Measurements from ENCODE around the gene KIF14.
"Not testable (repeated sequence)": the region's sequence is repeated elsewhere in the genome, so short reads cannot be mapped to it uniquely, and the experiment has no call there.

Gene KIF14

DNA sequence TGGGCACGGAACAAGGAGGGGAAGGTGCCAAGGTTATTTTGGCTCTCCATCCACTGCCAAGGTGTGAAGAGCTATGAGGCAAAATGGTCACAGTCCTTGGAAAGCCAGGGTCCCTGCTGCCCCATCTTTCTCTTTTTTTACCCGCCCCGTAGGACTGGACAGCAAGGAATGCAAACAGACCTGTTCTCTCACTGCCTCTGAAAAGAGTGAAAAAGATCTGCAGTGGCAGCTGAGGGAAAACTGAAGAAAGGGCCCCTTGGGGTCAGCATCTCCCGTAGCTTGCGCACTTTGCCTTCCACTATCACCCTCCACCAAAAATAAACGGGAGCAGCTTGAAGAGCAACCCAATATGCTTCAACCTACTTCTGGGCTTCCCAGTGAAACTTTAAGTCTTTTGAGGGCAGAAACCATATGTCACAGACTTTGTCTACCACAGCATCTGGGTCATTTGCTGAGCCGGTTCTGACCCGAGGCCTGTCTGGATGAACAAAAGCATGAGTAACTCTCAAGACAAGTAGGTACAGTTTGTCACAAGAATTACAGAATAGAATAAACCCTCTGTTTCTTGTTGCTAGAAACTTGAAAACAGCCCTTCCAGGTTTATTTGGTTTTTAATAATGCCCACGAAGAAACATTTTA is 9.4 kb upstream of the KIF14 start:
- no peak for DNase-seq

DNA sequence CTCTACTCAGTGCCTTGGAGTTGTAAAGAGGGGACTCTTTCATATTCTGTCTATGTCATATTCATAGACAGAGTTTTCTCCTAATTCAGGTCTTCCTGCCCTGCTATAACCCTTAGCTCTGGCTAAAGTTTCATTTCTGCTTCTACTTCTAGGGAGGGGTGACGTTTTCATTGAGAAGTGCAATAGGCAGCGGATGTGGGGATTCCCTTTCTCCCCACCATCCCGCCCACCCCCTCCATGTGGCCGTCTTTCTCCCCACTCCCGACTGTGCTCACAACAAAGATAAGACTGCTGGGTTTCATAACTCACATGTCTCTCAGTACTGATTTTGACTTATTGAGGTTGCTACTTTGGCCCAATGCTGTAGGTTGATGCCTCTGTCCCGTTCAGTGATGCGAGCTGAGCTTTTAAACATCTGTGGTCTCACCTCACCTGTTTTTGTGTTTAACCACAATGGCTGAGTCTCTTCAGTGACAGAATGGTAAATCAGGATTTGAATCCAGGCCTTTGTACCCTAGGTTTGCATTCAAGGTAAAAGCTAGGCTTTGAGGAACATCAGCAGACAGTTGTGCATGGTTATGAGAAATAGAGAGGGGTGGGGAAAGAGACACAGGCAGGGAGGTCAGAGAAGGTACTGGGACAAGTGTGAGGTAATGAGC is 7.8 kb upstream of the KIF14 start:
- no peak for DNase-seq

- no peak for DNase-seq
Measured at GRCh38 chr1:200627575-200628222, 7.1 kb upstream of the KIF14 start.

DNA sequence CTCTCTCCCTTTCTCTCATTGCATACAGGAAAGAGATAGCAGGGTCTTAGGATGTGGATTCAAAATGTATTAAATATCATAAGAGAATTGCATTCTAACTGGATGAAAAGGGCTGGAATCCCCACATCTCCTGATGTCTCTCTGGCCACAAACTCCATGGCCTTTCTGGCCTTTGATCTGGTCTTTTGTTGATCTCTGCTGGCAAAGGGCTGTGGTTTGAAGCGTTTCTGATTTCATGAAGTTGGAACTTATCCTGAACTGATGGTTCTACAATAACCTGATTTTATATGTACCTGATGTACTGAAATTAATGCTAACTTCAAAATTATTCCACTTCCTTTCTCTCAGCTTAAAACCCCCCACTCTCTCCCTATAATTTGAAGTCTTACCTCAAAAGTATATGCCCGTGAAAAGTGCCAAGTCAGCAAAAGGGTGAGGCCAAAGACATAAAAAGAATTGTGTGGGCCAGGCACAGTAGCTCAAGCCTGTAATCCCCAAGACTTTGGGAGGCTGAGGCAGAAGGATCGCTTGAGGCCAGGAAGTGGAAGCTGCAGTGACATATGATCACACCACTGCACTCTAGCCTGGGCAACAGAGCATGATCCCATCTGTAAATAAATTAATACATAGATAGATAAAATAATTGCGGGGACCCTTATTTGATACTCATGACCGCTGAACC is 6.4 kb upstream of the KIF14 start:
- DNase-seq: no peak

DNA sequence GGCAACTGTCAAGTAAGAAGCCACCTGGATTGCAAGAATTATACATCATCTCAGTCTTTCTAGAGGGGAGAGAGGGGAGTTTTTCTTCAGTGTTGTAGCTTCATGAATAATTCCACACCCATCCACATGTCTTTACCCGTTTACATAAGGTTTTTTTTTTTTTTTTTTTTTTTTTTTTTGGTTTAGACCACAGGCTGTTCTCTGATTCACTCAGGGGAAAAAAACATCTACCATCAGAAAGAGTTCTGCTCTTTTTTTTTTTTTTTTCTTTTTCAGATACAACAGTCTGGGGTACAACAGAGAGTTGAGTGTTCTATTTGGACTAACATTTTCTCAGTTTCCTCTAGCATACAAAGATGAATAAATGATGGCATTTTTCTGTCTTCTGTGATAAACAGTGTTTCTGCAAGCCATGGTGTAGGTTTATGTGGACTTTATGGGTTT is 4.9 kb upstream of the KIF14 start:
- DNase-seq: no peak

GRCh38 chr1:200624679-200625335 is 4.3 kb upstream of the KIF14 start:
- no peak for DNase-seq

- no peak for DNase-seq
Measured at GRCh38 chr1:200619894-200620272, 668 bp downstream of the KIF14 start.

DNA sequence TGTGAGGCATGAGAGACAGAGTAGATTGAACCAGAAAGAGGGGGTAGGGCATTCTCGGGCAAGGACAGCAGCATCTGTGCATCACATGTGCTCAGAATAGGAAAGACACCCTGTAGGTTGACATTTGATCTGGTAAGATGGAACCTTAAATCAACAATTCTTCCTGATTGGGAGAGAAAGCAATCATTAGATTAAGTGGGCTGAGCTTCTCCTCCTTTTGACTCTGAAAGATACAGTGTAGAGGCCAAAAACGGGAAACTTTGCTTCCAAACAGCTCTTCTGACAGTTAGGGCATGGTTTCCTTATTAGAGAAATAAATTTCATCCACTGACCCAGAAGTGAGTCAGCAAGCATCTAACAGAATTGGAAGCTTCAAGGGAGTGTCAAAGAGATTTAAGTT is 9.7 kb downstream of the KIF14 start:
- no peak for DNase-seq

GRCh38 chr1:200602632-200603031 is 17.9 kb downstream of the KIF14 start:
- DNase-seq: no peak

- no peak for DNase-seq
Measured at GRCh38 chr1:200590001-200590400, 30.6 kb downstream of the KIF14 start.

DNA sequence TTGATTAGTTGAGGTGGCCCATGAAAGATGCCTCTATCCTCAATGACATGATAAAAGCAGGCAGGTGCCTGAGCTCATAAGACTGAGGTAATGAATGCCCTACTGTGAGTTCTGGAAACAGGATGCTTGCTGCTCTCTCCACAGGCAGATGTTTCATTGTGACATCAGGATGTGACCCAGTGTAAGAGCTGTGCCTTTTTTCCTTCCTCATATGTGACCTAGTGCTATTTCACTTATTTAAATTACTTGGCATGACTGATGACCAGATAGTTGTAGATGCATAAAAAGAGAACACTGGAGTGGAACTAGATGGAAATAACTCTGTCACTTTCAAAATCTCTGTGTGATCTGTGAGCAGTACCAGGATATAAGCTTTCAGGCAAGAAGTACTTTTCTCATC is 31.9 kb downstream of the KIF14 start:
- DNase-seq: no peak

DNA sequence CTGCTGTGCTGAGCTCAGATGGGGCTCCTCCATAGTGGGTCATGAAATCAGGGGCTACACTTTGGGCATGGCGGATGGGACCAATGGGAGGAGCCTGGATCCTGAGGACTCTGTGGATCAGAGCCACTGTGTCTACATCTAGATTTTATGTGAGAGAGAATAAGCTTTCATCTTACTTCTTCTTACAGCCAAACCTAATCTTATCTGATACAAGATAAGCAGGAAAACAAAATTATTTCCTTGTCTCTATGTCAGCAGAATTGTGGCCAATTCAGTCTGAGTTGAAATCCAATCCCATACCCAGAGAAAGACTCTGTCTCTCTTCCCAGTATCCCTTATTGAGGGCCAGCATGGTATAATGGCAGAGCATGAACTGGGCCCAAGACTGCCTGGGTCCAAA is 56.2 kb downstream of the KIF14 start:
- no peak for DNase-seq

DNA sequence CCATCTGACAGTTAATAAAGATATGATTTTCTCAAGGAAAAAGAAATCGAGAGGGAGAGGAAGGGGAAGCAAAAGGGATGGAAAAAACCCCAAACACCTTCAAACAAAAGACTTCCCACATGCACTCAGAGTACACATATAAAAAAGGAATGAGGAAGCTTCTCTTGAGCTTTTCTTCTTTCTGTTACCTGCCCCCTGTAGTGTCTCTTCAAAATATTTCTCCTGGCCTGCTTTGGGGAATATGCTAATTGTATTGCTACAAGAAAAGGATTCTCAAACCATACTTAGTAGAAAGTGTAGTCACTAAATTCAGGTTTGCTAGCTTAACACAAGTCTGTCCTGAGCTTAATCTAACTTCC is 58.7 kb downstream of the KIF14 start:
- DNase-seq: no peak

DNA sequence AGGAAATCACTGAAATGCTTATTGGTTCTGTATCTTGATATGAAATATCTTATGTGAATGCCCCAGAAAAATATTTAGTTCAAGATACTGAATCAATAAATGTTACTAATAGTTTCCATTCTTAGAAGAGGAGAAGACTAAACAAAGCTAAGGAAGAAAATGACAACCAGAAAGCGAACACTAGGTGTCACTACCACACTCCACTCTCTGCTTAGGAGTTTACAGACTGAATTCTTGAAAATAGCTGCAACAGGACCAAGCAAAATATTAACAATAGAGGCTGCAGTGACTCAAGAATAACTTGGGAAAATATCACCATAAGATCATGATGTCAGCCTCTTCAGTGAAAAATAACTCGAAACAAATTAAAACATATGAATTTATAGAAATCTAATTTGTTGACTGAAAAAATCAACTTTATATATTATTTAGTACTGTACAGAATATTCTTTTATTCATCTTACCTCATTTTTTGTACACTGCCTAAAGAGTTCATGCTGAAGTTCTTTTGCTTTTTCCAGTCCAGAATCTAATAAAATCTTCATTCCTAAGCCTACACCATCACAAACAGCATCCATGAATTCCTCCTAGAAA is 61.6 kb downstream of the KIF14 start:
- peak; percentile 50 for DNase-seq

DNA sequence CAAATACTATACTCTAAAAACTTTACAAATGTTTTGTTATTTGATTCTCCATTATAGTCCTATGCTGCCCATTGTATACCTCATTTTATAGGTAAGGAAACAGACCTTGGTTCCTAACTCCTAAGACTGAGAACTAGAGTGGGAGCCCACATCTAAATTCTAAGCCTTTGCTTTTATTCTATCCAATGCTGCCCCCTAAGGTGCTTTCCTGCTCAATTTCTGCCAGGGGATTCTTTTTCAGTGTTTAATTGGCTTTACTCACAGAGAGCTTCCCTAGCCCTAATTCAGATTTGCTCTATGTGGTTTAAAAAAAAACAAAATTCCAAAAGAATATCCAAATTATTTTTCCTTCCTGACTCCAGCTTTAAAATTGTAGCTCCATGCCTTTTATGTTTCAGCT is 64.5 kb downstream of the KIF14 start:
- no peak for DNase-seq

- not testable (repeated sequence) for DNase-seq
Measured at GRCh38 chr1:200552737-200553136, 67.8 kb downstream of the KIF14 start.

GRCh38 chr1:200550367-200550766 is 70.2 kb downstream of the KIF14 start:
- DNase-seq: no peak

DNA sequence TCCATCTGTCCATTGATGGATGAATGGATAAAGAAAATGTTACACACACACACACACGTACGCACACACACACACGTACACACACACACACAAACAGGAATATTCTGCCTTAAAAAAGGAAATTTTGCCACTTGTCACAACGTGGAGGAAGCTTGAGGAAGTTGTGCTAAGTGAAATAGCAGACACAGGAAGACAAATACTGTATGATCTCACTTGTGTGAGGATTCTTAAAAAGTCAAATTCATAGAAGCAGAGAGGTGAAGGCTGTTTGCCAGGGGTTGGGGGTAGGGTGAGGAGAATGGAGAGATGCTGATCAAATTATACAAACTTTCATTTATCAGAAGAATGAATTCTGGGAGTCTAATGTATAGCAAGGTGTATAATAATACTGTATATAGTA is 73.2 kb downstream of the KIF14 start:
- DNase-seq: no peak

DNA sequence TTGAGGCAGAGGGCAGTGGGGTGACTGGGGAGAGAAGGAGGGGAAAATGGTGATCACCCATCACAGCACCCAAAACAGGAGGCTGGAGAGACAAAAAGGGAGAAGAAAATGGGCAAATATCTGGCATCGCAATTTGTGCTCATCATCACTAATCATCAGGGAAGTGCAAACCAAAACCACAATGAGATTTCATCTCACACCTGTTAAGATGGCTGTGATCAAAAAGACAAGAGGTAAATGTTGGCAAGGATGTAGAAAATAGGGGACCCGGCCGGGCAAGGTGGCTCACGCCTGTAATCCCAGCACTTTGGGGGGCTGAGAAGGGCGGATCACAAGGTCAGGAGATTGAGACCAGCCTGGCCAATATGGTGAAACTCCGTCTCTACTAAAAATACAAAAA is 74.0 kb downstream of the KIF14 start:
- no peak for DNase-seq

GRCh38 chr1:200542162-200542561 is 78.4 kb downstream of the KIF14 start:
- DNase-seq: no peak

GRCh38 chr1:200540281-200540680 is 80.3 kb downstream of the KIF14 start:
- no peak for DNase-seq

DNA sequence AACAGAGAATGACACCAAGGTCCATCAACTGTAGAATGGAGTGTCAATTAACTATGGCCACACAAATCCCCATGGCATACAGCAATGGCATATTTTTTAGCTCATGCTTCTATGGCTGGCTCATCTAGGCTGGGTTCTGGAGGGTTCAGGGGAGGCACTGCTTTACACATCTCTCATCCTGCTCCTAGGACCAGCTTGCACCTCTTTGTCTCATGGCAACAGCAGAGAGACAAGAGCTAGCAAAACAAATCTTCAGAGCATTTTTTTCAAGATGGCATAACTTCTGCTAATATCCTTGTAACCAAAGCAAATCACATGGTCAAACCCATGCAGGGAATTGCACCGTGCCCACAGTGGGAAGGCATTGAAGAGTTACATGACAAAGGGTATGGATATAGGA is 82.4 kb downstream of the KIF14 start:
- DNase-seq: no peak

DNA sequence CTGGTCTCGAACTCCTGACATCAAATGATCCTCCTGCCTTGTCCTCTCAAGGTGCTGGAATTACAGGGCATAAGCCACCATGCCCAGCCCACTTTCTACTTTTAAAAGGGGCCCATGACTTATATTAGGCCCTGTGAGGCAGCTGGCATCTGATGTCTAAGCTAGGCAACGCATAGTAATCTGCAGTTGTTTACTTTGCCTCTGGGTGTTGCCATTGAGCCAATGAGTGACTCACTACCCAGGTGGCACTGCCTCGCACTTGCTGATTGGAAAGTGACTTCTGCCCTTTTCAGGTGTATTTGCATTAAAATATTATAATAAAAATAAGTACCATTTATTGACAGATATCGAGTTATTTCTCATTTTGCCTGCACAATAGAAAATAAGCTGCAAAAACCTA is 84.9 kb downstream of the KIF14 start:
- no peak for DNase-seq

Measured in NCI-H510A treated with DMSO at 0.1 percent for 48 hours (cell line).